BE2C (cell line): ENCODE data around the gene MPP2.

ENCODE experiments used
- DNase-seq: peaks from one replicate; pipeline ENCODE4 v3.0.0-alpha.2; 2020
- H3K27me3 ChIP-seq: fragments of 250-450 bp; sonication (Bioruptor Pico); 2 replicates; pipeline ENCODE4 v1.5.1; 2020; ENCODE audit warnings: mild to moderate bottlenecking
- H3K36me3 ChIP-seq: fragments of 250-450 bp; sonication (Bioruptor Pico); 2 replicates; pipeline ENCODE4 v1.5.1; 2020; ENCODE audit warnings: mild to moderate bottlenecking
- H3K4me1 ChIP-seq: fragments of 250-450 bp; sonication (Bioruptor Pico); 2 replicates; pipeline ENCODE4 v1.5.1; 2020
- H3K4me3 ChIP-seq: 2 replicates; pipeline ENCODE4 v1.5.1; 2011; ENCODE audit warnings: low read depth, low read length
- H3K9me3 ChIP-seq: fragments of 250-450 bp; sonication (Bioruptor Pico); 2 replicates; pipeline ENCODE4 v1.5.1; 2020
- TF ChIP-seq, protein P1 (sequence below): IDR thresholded peaks from 2 replicates; pipeline ENCODE4 v1.5.1; 2012; ENCODE audit warnings: mild to moderate bottlenecking, low read depth, low read length

The MPP2 gene

DNA sequence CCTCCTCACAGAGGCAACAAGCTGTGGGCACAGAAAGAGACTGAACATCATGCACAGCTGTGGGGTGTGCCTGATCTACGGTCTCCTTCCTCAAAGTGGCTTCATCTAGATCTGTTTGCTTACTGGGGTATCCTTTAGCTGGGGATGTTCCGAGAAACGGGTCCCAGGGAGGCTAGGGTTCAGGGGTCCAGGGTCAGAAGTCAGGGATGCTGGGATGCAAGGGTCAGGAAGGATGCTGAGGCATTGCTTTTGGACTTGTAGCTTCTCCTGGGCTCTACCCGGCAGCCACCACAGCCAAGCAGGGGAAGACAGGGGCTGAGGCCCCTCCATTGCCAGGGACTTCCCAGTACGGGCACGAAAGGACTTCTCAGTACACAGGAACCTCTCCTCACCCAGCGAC is 53.8 kb downstream of the MPP2 start:
- no peaks in the 10 kb centered on the region for H3K4me1 ChIP-seq
- no peaks in the 10 kb centered on the region for H3K27me3 ChIP-seq
- no peak overlapping the region for H3K4me3 ChIP-seq
- H3K9me3 ChIP-seq, result no peaks in the 10 kb centered on the region
- TF ChIP-seq, protein P1, sequence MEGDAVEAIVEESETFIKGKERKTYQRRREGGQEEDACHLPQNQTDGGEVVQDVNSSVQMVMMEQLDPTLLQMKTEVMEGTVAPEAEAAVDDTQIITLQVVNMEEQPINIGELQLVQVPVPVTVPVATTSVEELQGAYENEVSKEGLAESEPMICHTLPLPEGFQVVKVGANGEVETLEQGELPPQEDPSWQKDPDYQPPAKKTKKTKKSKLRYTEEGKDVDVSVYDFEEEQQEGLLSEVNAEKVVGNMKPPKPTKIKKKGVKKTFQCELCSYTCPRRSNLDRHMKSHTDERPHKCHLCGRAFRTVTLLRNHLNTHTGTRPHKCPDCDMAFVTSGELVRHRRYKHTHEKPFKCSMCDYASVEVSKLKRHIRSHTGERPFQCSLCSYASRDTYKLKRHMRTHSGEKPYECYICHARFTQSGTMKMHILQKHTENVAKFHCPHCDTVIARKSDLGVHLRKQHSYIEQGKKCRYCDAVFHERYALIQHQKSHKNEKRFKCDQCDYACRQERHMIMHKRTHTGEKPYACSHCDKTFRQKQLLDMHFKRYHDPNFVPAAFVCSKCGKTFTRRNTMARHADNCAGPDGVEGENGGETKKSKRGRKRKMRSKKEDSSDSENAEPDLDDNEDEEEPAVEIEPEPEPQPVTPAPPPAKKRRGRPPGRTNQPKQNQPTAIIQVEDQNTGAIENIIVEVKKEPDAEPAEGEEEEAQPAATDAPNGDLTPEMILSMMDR, result no peak
- DNase-seq, result no peak
- H3K36me3 ChIP-seq, result no peaks in the 10 kb centered on the region

DNA sequence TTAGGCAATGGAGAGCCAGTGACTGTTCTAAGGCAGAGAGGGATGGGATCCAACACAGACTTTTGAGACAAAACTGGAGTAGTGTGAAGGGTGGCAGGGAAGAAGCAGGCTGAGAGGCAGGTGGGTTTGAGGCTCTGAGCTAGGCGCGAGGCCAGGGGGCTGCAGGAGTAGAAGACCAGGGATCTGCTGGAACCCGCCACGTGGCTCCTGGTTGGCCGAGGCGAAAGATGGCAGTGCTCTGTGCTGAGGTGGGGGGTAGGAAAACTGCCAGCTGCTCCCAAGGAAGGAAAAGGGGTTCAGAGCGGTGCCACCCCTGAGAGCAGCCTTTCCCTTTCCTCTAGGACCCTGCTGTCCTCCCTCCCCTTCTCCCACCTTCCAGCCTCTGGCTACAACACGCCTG is 54.8 kb downstream of the MPP2 start:
- Histone ChIP-seq H3K9me3 (no peaks in the 10 kb centered on the region), H3K27me3 (no peaks in the 10 kb centered on the region)

DNA sequence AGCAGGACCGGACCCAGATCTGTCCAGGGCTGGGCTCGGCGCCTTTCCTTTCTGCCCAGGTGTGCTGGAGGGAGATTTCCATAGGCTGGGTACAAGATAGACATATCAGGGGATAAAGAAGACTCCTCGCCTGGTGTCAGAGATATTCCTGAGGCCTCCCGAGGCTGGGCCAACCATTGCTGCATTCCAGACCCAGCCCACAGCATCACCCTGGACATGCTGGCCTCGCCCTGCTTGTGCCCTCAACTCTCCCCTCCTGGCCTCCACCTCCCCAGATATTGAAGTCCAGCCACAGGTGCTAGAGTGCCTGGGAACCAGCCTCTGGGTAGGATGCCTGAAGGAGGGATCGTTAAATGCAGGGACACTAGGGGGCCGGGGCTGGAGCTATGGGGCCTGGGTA is 58.2 kb downstream of the MPP2 start:
- no peaks in the 10 kb centered on the region for H3K36me3 ChIP-seq
- no peak overlapping the region for H3K4me3 ChIP-seq
- H3K9me3 ChIP-seq, result no peaks in the 10 kb centered on the region
- no peaks in the 10 kb centered on the region for H3K4me1 ChIP-seq
- no peak for DNase-seq
- TF ChIP-seq, protein P1, result no peak
- H3K27me3 ChIP-seq, result no peaks in the 10 kb centered on the region

More for the DNA sequence above, 54.8 kb downstream of the MPP2 start:
- Histone ChIP-seq H3K36me3 (no peaks in the 10 kb centered on the region), H3K4me1 (no peaks in the 10 kb centered on the region), H3K4me3 (no peak overlapping the region)
- TF ChIP-seq, protein P1, result no peak
- DNase-seq, result no peak

DNA sequence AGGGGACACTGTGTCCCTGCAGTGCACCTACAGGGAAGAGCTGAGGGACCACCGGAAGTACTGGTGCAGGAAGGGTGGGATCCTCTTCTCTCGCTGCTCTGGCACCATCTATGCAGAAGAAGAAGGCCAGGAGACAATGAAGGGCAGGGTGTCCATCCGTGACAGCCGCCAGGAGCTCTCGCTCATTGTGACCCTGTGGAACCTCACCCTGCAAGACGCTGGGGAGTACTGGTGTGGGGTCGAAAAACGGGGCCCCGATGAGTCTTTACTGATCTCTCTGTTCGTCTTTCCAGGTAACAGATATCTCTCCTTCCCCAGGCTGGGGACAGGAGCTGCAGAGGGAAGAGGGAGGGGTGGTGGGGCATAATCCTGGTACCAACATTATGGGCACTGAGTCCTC is 58.7 kb downstream of the MPP2 start:
- no peak for DNase-seq
- no peaks in the 10 kb centered on the region for H3K27me3 ChIP-seq
- H3K36me3 ChIP-seq, result no peaks in the 10 kb centered on the region
- H3K4me3 ChIP-seq, result no peak overlapping the region
- no peaks in the 10 kb centered on the region for H3K4me1 ChIP-seq
- TF ChIP-seq, protein P1, result no peak
- H3K9me3 ChIP-seq, result no peaks in the 10 kb centered on the region

DNA sequence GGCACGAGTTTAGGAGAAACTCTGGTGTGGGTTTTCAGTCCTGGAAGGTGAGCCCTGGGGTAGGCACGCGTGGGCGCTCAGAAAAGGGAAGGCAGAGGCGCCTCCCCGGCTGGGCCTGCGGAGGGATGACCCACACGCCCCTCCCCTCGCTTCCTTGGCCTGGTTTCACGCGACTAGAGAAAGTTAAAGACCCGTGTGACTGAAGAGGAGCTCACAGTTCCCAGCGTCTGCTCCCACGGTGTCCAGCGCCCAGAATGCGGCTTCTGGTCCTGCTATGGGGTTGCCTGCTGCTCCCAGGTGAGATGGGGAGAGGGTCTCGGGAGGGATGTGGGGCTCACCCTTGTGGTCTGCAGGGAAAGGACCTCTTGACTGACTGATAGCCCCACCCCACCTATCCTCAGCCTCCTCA is 60.4 kb downstream of the MPP2 start, which contains the start of gene CD300LG:
Gene CD300LG (plus strand): TSS at position 214 of the 409 bp plus-strand sequence. CDS start 41 bp downstream, at position 255.
- Histone ChIP-seq H3K36me3 (no peaks in the 10 kb centered on the region), H3K4me3 (no peak within 1 kb of the TSS), H3K9me3 (no peaks in the 10 kb centered on the region), H3K27me3 (no peaks in the 10 kb centered on the region), H3K4me1 (no peaks in the 10 kb centered on the region)
- TF ChIP-seq, protein P1, result no peak
- no peak for DNase-seq

DNA sequence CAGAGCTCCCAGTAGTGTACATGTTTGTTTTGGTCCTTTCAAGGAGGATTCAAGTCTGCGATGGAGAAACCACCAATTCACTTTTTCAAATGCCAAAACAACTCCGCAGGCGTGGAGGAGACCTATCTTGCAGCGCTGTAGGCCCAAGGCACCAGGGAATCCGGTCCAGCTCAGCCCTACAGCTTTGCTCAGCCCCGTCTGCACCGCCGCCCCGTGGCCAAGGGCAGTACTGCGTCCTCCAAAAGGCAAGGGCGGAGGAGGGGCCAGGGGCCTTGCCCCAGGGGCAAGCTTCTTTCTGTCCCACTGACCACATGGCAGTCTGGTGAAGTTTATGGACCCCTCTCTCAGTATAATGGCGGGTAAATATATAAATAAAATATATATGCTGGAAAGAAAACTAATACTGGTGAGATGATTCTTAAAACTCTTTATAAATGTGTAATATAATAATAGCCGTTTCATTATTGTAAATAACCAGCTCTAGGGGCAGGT is 61.1 kb downstream of the MPP2 start:
- Histone ChIP-seq H3K4me3 (no peak overlapping the region), H3K27me3 (no peaks in the 10 kb centered on the region), H3K9me3 (no peaks in the 10 kb centered on the region), H3K4me1 (no peaks in the 10 kb centered on the region), H3K36me3 (no peaks in the 10 kb centered on the region)
- TF ChIP-seq, protein P1, result peak; percentile 97
- DNase-seq, result peak; percentile 88
